ENCODE measurements around the gene EFR3B.
A peak's percentile ranks its signal among the peaks of the same experiment; 100 is the strongest.

The EFR3B gene

DNA sequence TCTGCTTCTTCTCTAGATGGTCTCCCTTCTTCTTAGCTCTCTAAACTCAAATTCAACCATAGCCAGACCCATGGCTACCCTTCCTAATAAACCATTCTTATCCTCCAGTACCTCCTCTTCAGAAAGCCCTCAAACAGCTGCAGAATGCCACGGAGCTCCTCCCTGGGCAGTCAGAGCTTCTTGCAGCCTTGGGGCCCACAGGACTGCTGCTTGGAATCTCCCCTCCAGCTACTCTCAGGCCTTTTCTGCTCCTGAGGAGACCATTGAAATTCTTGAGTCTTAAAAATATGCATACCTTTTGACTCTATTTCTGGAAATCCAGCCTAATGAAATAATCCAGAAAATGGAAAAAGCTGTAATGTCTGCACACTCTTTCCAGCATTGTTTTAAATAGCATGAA, 30.7 kb downstream of the EFR3B start:
- DNase-seq (ENCODE audit: low read depth in 2 of 3, low spot score in 2 of 3) = no peak

DNA sequence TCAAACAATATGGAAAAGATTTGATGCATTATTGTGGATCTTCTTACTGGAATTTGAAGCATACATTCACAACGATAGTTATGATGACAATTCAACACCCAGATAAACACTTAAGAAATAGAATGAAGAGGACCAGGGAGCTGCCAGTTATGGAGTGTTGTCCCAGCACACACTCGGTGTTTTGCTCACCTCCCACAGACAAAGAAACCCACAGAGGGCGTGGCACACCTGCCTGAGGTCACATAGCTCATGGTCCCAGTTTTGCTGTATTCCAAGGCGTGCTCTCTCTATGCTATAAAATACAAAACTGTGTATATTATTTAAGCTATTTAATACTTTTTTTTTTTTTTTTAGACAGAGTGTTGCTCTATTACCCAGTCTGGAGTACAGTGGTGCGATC, 31.1 kb downstream of the EFR3B start:
- DNase-seq (ENCODE audit: low read depth in 2 of 3, low spot score in 2 of 3) = no peak

DNA sequence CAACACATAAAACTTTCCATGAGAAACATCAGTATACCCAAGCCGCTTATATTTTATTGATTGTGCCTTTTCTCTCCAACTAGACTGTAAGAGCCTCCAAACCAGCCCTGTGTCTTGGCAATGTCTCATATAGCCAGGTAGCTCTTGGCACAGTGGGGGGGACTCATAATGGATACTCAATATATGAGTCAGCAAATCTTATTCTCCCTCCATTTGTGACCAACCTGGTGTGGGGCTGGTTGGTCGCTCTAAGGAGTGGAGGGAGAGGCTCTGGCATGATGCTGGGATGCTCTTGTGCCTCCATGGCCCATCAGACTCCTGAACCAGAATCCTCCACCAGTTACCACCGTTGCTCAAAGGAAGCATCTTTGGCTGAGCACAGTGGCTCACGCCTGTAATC, 32.0 kb downstream of the EFR3B start:
- no peak for DNase-seq (ENCODE audit: low read depth in 2 of 3, low spot score in 2 of 3)

GRCh38 chr2:25074826-25075225, 33.0 kb downstream of the EFR3B start:
- no peak for DNase-seq (ENCODE audit: low read depth in 2 of 3, low spot score in 2 of 3)

GRCh38 chr2:25076749-25077148, 34.9 kb downstream of the EFR3B start:
- DNase-seq (ENCODE audit: low read depth in 2 of 3, low spot score in 2 of 3) = no peak

DNA sequence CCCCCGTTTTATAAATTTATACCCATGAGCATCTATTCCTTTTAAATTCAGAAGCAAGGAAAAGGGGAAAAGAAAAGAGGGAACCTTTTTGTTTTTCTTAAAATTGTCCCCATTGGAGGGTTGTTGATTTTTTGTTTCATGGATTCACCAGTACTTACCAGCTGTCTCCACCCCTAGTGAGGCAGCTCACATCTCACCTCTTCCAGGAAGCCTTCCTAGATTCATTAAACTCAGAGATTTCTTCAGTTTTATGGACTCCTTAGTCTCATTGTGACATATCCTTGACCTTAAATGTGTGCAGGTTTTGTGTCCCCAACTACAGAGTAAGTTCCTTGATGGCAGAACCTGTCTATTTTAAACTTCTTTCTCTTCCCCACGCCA, 35.9 kb downstream of the EFR3B start:
- no peak for DNase-seq (ENCODE audit: low read depth in 2 of 3, low spot score in 2 of 3)

DNA sequence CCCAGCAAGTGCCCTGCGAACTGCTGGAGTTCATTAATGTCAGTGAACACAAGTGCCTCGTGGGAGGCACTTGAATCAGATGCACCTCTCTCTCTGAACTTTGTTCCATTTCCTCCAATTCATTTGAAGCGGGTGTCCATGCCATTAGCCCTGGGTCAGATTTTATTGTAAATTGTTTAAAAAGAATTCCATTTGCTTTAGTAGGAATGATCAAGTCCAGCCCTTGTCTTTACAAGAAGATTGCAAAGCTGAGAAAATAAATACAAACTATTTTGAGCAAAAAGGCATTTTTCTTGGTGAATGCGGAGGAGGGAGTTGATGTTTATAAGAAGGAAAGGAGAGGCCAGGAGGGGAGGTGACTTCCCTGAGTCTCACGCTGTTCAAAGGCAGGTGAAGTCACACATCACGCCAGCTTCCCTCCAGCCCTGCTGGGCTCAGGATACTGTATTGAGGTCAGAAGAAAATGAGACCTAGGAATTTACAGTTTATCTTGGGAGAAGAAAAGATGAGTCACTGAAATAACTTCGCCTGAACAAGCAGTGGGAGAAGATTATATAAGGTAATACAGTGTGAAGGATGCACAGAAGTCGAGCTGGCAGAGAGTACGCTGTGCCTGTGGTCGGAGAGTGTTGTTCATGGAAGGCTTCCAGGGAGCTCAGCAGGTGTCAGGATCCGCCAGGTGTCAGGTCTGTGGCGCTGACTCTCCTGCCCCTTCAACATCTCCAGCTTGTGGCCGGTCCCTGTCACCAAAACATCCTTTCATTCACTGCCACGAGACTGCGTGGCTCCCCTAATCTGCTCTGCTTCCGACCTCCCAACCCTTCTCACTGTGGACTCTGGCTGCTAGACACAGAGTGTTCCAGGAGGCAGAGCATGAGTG, 36.5 kb downstream of the EFR3B start:
- no peak for DNase-seq (ENCODE audit: low read depth in 2 of 3, low spot score in 2 of 3)

DNA sequence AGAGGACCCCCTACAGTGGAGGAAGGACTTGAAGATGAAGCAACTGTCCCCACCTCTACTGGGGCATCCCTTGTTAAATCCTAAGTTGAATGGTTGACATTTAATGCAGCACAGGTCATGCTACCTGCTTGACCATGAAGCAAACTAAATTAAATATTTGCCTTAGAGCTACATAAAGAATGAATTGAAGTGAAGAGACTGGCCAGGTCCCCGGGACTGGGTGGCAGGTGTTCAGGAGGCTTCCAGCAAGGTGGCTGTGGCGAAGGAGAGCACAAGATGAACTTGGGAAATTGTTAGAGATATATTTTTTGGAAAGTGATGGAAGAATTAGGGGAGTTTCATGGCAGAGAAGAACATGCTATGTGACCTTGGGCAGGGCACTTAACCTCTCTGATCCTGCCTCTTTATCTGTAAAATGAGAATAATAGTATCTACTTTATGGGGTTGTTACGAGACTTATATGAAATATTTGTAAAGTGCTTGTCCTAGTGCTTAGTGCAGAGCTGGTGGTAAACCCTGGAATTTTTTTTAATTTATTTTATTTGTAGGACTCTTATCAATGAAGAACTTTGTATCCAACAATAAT, 37.3 kb downstream of the EFR3B start:
- no peak for DNase-seq (ENCODE audit: low read depth in 2 of 3, low spot score in 2 of 3)

DNA sequence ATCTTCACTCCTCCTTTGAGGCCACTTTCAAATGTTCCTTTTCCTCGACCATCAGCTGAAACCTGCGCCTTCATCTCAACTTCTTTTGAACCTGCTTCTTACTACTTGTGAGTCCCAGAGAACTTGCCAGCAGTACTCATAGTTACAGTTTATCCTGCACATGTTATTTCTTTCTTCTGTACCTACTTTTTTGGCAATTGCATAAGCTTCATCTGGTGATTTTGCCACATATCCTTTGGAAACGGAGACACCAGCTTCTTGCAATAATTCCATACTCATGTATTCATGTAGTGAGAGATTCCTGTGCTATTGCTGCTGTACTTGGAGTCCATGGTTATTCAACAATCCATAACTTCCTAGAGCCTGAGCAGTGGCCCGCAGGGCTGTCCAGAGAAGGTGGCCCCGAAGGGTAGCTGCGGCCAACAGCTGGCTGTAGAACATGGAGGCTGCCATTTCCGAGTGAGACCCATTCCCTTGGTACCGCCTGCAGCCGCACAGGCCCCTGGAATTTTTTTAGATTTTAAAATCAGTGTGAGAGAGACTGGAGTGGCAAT, 39.4 kb downstream of the EFR3B start:
- no peak for DNase-seq (ENCODE audit: low read depth in 2 of 3, low spot score in 2 of 3)

- no peak for DNase-seq (ENCODE audit: low read depth in 2 of 3, low spot score in 2 of 3)
Measured at GRCh38 chr2:25082002-25082622, 40.2 kb downstream of the EFR3B start.

DNA sequence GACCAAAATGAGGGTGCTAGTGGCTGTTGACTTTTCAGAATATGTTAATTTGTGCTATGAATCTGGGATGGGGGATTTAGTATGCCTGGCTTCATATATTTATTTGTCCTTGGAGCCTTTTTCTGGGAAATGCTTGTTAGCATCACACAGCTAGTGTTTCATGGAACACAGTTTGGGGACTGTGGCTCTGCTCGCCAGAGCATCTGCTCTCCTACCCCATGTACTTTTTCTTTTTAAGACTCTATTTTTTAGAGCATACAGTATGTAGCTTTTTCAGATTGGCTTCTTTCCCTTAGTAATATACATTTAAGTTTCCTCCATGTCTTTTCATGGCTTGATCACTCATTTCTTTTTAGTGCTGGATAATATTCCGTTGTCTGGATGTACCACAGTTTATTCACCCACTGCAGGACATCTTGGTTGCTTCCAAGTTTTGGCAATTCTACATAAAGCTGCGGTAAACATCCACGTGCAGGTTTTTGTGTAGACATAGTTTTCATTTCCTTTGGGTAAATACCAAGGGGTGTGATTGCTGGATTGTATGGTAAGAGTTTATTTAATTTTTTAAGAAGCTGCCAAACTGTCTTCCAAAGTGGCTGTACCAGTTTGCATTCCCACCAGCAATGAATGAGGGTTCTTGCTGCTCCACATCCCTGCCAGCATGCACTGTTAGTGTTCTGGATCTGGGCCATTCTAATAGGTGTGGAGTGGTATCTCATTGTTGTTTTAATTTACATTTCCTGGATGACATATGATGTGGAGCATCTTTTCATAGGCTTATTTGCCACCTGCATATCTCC, 44.1 kb downstream of the EFR3B start:
- no peak for DNase-seq (ENCODE audit: low read depth in 2 of 3, low spot score in 2 of 3)

GRCh38 chr2:25088817-25089516, 47.1 kb downstream of the EFR3B start:
- no peak for DNase-seq (ENCODE audit: low read depth in 2 of 3, low spot score in 2 of 3)

DNA sequence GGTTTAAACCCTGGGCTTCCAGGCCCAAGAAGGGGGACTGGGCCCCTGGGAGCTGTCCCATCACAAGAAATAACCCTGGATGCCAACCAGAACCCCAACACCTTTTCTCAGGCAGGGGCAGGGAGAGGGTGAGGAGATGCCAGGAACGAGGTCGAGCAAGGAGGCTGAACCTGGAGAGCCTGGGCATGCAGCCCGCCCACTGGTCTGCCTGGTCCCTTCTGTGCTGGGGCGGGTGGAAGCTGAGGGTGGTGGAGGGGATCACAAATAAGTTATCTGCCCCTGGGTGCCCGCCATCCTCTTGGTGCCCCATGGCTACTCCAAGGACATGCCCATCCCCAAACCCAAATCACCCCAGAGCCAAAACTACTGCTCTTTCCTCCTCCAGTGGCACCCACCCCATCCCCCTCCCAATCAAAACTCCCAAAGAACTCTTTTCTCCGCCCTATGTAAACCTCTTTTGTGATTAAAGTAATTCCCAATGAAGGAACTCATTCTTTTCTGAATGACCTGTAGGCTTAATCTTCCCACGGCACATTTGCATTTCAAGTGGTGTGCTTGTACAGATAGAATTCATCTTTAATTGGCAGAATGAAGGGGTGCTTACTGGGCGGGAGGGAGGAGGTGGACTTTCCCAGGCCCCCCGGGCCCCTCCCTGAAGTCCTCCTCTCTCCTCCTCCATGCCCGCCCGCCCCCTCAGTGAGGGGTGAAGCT, 47.9 kb downstream of the EFR3B start:
- no peak for DNase-seq (ENCODE audit: low read depth in 2 of 3, low spot score in 2 of 3)

GRCh38 chr2:25090801-25091200, 48.9 kb downstream of the EFR3B start:
- DNase-seq (ENCODE audit: low read depth in 2 of 3, low spot score in 2 of 3) = no peak

- DNase-seq (ENCODE audit: low read depth in 2 of 3, low spot score in 2 of 3) = no peak
Measured at GRCh38 chr2:25091265-25091664, 49.4 kb downstream of the EFR3B start.

DNA sequence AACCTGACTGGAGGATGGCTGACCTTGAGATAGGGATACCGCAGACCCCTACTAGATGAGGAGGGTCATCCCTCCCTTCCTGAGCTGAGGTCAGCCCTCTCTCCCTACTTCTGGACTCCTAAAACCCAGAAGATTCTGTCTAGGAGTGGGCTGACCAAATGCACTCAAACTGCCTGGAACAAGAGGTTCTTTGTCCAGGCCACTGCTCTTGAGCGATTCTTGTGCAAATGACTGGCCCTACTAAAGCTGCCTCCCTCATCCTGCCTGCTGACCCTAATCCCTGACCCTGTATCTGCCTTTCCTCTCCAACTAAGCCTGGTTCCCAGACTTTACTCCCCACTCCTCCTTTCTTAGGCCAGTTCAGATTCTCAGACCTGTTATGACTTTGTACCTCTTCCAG, 56.2 kb downstream of the EFR3B start:
- DNase-seq (ENCODE audit: low read depth in 2 of 3, low spot score in 2 of 3) = no peak

DNA sequence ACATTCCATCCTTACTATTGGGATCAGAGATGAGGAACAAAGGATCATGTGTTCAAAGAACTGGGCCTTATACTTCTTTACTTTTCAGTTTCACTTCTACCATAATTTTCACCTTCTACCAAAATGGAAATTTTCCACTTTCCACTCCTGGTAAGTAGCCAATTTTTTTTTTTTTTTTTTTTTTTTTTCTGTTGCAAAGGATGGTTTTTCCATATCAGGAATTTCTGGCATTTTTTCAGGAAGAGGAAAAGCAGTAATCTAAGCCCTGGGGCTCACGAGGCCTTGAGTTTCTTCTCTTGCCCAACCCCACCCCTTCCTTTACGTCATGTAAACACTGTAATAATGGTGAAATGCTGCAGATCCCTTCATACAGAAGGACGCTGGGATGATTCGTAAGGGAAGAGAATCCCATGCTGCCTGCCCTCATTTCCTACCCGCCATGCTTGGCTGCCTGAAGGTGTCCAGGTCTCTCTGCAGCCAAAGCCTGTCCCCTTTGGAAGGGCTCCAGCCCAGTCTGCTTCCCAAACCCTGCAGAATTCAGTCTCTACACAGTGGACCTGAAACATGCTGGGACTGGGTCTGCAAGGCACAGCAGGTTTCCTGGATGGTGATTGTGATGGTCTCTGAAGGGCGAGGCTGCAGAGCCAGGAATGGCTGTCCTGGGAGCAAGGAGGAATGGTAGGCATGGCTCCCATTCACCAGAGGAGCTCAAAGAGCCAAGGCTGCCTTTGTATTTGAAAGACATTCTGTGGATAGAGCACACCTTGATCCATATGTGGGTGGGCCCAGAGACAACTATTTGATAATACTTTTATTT, 57.0 kb downstream of the EFR3B start:
- no peak for DNase-seq (ENCODE audit: low read depth in 2 of 3, low spot score in 2 of 3)

DNA sequence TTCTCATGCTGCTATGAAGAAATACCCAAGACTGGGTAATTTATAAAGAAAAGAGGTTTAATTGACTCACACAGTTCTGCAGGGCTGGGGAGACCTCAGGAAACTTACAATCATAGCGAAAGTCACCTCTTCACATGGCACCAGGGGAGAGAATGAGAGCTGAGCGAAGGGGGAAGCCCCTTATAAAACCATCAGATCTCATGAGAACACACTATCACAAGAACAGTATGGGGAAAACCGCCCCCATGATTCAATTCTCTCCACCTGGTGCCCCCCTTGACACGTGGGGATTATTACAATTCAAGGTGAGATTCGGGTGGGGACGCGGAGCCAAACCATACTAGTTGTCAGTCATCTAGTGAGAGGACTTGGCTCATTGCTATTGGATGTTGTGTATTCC, 60.5 kb downstream of the EFR3B start:
- peak in 1 of 3 experiments; percentile 4 for DNase-seq (ENCODE audit: low read depth in 2 of 3, low spot score in 2 of 3)

- no peak for DNase-seq (ENCODE audit: low read depth in 2 of 3, low spot score in 2 of 3)
Measured at GRCh38 chr2:25103287-25103871, 61.5 kb downstream of the EFR3B start.
